Activated naive CD8-positive, alpha-beta T cell treated with anti-CD3 and anti-CD28 coated beads, Interleukin-2, amount 10 ng/mL, durations not matched to agents 7 days and 5 days (primary cell): ENCODE measurements around the gene IL17RA. TPM values are rescaled to one million over a fixed set of nuclear protein-coding genes. Genes with fewer than 3 reads are reported as not detected.
"Not testable (repeated sequence)": the region's sequence is repeated elsewhere in the genome, so short reads cannot be mapped to it uniquely, and the experiment has no call there.

Source experiments
- ATAC-seq: fragments of 150-1000 bp; cut with Tn5 transposase; one replicate; pipeline ENCODE4 v1.10.0; 2021; ENCODE audit warnings: low read depth, moderate library complexity
- POLR2A ChIA-PET: fragments of 350-600 bp; sonication (Branson Sonifier 250); formaldehyde crosslinking; loops from one replicate; lab custom pipeline; 2021; ENCODE audit warnings: antibody characterized with exemption; lab: Charles Lee
- DNase-seq: peaks from one replicate; pipeline ENCODE4 v3.0.0; 2021
- H3K27ac Mint-ChIP-seq: one replicate; pipeline ENCODE4 v1.8.0; 2022; ENCODE audit warnings: mild to moderate bottlenecking, mixed read lengths
- H3K27me3 Mint-ChIP-seq: one replicate; pipeline ENCODE4 v1.8.0; 2022; ENCODE audit warnings: mild to moderate bottlenecking, moderate library complexity, mixed read lengths
- H3K36me3 Mint-ChIP-seq: one replicate; pipeline ENCODE4 v1.8.0; 2021; ENCODE audit warnings: mild to moderate bottlenecking, mixed read lengths
- H3K4me1 Mint-ChIP-seq: one replicate; pipeline ENCODE4 v1.8.0; 2021; ENCODE audit warnings: mixed read lengths
- H3K4me3 Mint-ChIP-seq: one replicate; pipeline ENCODE4 v1.8.0; 2022; ENCODE audit warnings: mild to moderate bottlenecking, moderate library complexity, mixed read lengths
- H3K9me3 Mint-ChIP-seq: one replicate; pipeline ENCODE4 v1.8.0; 2021; ENCODE audit warnings: mixed read lengths
- total RNA-seq, 2 experiments: library from RNA; stranded (reverse); gene quantifications; one replicate each; pipeline ENCODE4 v1.2.3, GENCODE V29; 2021

IL17RA gene
- total RNA-seq, 2 experiments from 2014 or later, result 46.7 to 48.0 TPM

- DNase-seq (no peak), ATAC-seq (no peak)
- Mint-ChIP-seq H3K36me3 (peaks cover 12% of the 10 kb centered on the region), H3K27ac (no peak overlapping the region), H3K27me3 (no peaks in the 10 kb centered on the region), H3K9me3 (no peaks in the 10 kb centered on the region), H3K4me3 (no peak overlapping the region), H3K4me1 (peaks cover 10% of the 10 kb centered on the region)
- POLR2A ChIA-PET, result no interaction called here
Measured at GRCh38 chr22:17145021-17145680, 60.4 kb downstream of the IL17RA start.

- H3K27me3 Mint-ChIP-seq, ATAC-seq, H3K27ac Mint-ChIP-seq, DNase-seq, POLR2A ChIA-PET, H3K9me3 Mint-ChIP-seq, H3K4me3 Mint-ChIP-seq: not testable (repeated sequence)
- H3K4me1 Mint-ChIP-seq, result peaks cover 14% of the 10 kb centered on the region
- H3K36me3 Mint-ChIP-seq, result peaks cover 12% of the 10 kb centered on the region
Measured at GRCh38 chr22:17147458-17147857, 62.7 kb downstream of the IL17RA start.

- H3K27ac Mint-ChIP-seq, result no peak overlapping the region
Measured at GRCh38 chr22:17149076-17149815, 64.4 kb downstream of the IL17RA start.

GRCh38 chr22:17152340-17152739, 67.5 kb downstream of the IL17RA start:
- H3K4me3 Mint-ChIP-seq, result no peak overlapping the region
- H3K4me1 Mint-ChIP-seq, result peaks cover 28% of the 10 kb centered on the region
- no peak overlapping the region for H3K27ac Mint-ChIP-seq
- DNase-seq, result no peak
- H3K36me3 Mint-ChIP-seq, result peaks cover 14% of the 10 kb centered on the region
- no peaks in the 10 kb centered on the region for H3K9me3 Mint-ChIP-seq
- ATAC-seq, result no peak
- POLR2A ChIA-PET, result no interaction called here
- no peaks in the 10 kb centered on the region for H3K27me3 Mint-ChIP-seq

More at GRCh38 chr22:17149076-17149815, 64.4 kb downstream of the IL17RA start:
- no peaks in the 10 kb centered on the region for H3K27me3 Mint-ChIP-seq
- H3K9me3 Mint-ChIP-seq, result no peaks in the 10 kb centered on the region
- H3K4me3 Mint-ChIP-seq, result no peak overlapping the region
- H3K36me3 Mint-ChIP-seq, result peaks cover 9% of the 10 kb centered on the region
- H3K4me1 Mint-ChIP-seq, result peaks cover 15% of the 10 kb centered on the region
- DNase-seq (no peak), ATAC-seq (no peak)
- POLR2A ChIA-PET, result no interaction called here

GRCh38 chr22:17152971-17153370, 68.2 kb downstream of the IL17RA start:
- ATAC-seq (no peak), DNase-seq (no peak)
- Mint-ChIP-seq H3K4me1 (peaks cover 30% of the 10 kb centered on the region), H3K9me3 (no peaks in the 10 kb centered on the region), H3K4me3 (no peak overlapping the region), H3K27me3 (no peaks in the 10 kb centered on the region), H3K27ac (no peak overlapping the region), H3K36me3 (peaks cover 9% of the 10 kb centered on the region)
- POLR2A ChIA-PET, result no interaction called here

GRCh38 chr22:17155941-17156340, 71.1 kb downstream of the IL17RA start:
- POLR2A ChIA-PET, result no interaction called here
- H3K4me1 Mint-ChIP-seq, result peaks cover 30% of the 10 kb centered on the region

GRCh38 chr22:17157714-17158113, 72.9 kb downstream of the IL17RA start:
- Mint-ChIP-seq H3K36me3 (peaks cover 5% of the 10 kb centered on the region), H3K27ac (peak overlapping the region; percentile 76), H3K4me1 (peaks cover 25% of the 10 kb centered on the region), H3K4me3 (peak overlapping the region; percentile 84), H3K9me3 (no peaks in the 10 kb centered on the region), H3K27me3 (no peaks in the 10 kb centered on the region)
- ATAC-seq (no peak), DNase-seq (no peak)
- POLR2A ChIA-PET, result interaction anchor here (0.7 to 1.5 kb wide), 4 partner anchors 36 to 148 kb away, joined by 3 to 6 read pairs (median 4); partner anchors contain the start of gene TMEM121B

More at GRCh38 chr22:17155941-17156340, 71.1 kb downstream of the IL17RA start:
- Mint-ChIP-seq H3K4me3 (peak overlapping the region; percentile 33), H3K27ac (no peak overlapping the region), H3K9me3 (no peaks in the 10 kb centered on the region), H3K27me3 (no peaks in the 10 kb centered on the region), H3K36me3 (peaks cover 9% of the 10 kb centered on the region)
- DNase-seq, result no peak
- ATAC-seq, result no peak

GRCh38 chr22:17158176-17158567, 73.4 kb downstream of the IL17RA start:
- DNase-seq, result no peak
- POLR2A ChIA-PET, result interaction anchor here (0.7 to 3.4 kb wide), 5 partner anchors 13 to 147 kb away, joined by 3 to 12 read pairs (median 5); partner anchors contain the start of gene TMEM121B
- no peak for ATAC-seq
- peak overlapping the region; percentile 76 for H3K27ac Mint-ChIP-seq
- H3K4me3 Mint-ChIP-seq, result peak overlapping the region; percentile 84
- peaks cover 25% of the 10 kb centered on the region for H3K4me1 Mint-ChIP-seq
- H3K27me3 Mint-ChIP-seq, result no peaks in the 10 kb centered on the region
- no peaks in the 10 kb centered on the region for H3K9me3 Mint-ChIP-seq
- H3K36me3 Mint-ChIP-seq, result peaks cover 5% of the 10 kb centered on the region

- Mint-ChIP-seq H3K4me3 (peak within 1 kb of the TSS; percentile 84), H3K27ac (peak within 1 kb of the TSS; percentile 76), H3K9me3 (no peaks in the 10 kb centered on the region), H3K4me1 (peaks cover 25% of the 10 kb centered on the region), H3K36me3 (peaks cover 5% of the 10 kb centered on the region), H3K27me3 (no peaks in the 10 kb centered on the region)
- DNase-seq (peak; percentile 89), ATAC-seq (peak; percentile 85)
- POLR2A ChIA-PET, result interaction anchor here (0.7 to 3.4 kb wide), 6 partner anchors 13 to 146 kb away, joined by 3 to 12 read pairs (median 4); partner anchors contain the start of gene TMEM121B
Measured at GRCh38 chr22:17158568-17159503, 74.0 kb downstream of the IL17RA start, which contains the start of gene HDHD5. TSS of gene HDHD5 (minus strand) at chr22:17159277. CDS start at chr22:17159251, 26 bp downstream.

- no peaks in the 10 kb centered on the region for H3K9me3 Mint-ChIP-seq
Measured at GRCh38 chr22:17159504-17159951, 74.7 kb downstream of the IL17RA start.

GRCh38 chr22:17161991-17162390, 77.2 kb downstream of the IL17RA start:
- Mint-ChIP-seq H3K9me3 (no peaks in the 10 kb centered on the region), H3K4me3 (no peak overlapping the region), H3K4me1 (peaks cover 13% of the 10 kb centered on the region), H3K27me3 (no peaks in the 10 kb centered on the region), H3K27ac (no peak overlapping the region), H3K36me3 (no peaks in the 10 kb centered on the region)
- DNase-seq, result no peak
- POLR2A ChIA-PET, result interaction anchor here (0.6 kb wide), 1 partner anchor 82 kb away, joined by 3 read pairs; no protein-coding TSS in a partner anchor
- ATAC-seq, result no peak

More at GRCh38 chr22:17159504-17159951, 74.7 kb downstream of the IL17RA start:
- DNase-seq (no peak), ATAC-seq (peak; percentile 32)
- H3K4me3 Mint-ChIP-seq, result peak overlapping the region; percentile 82
- peaks cover 5% of the 10 kb centered on the region for H3K36me3 Mint-ChIP-seq
- peak overlapping the region; percentile 73 for H3K27ac Mint-ChIP-seq
- POLR2A ChIA-PET, result interaction anchor here (1.0 to 3.4 kb wide), 2 partner anchors 12 to 73 kb away, joined by 3 to 12 read pairs; no protein-coding TSS in a partner anchor
- no peaks in the 10 kb centered on the region for H3K27me3 Mint-ChIP-seq
- peaks cover 25% of the 10 kb centered on the region for H3K4me1 Mint-ChIP-seq

GRCh38 chr22:17162731-17163130, 77.9 kb downstream of the IL17RA start:
- Mint-ChIP-seq H3K36me3 (no peaks in the 10 kb centered on the region), H3K27ac (no peak overlapping the region), H3K4me1 (peaks cover 11% of the 10 kb centered on the region), H3K4me3 (no peak overlapping the region), H3K27me3 (peaks cover 4% of the 10 kb centered on the region), H3K9me3 (no peaks in the 10 kb centered on the region)
- ATAC-seq, result no peak
- no peak for DNase-seq
- POLR2A ChIA-PET, result no interaction called here
